CD4-positive, alpha-beta T cell treated with Interleukin-15 for 1 hour (primary cell): Measurements from ENCODE around the gene SLC20A1.
"Not testable (repeated sequence)": the region's sequence is repeated elsewhere in the genome, so short reads cannot be mapped to it uniquely, and the experiment has no call there.

Experiments
- DNase-seq: peaks from one replicate; pipeline ENCODE4 v3.0.0-alpha.2; 2020

Gene SLC20A1

DNA sequence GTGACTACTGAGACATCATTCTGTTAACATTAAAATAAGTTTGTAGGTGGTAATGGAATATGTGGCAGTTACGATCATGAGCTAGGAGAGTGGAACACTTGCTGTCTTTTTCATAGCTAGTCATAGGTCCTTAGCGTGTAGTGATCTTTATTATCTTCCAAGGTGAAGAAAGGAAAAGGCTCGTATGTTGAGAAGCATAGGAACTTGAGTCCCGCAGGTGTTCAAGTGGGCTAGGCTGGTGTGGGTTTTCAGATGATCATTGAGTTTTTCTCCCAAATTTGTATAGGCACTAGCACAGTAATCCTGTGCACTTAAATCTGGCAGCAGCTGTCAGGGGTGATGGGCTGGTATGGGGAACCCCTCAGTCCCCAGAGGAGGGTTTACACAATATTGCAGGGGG is 10.9 kb downstream of the SLC20A1 start:
- no peak for DNase-seq

DNA sequence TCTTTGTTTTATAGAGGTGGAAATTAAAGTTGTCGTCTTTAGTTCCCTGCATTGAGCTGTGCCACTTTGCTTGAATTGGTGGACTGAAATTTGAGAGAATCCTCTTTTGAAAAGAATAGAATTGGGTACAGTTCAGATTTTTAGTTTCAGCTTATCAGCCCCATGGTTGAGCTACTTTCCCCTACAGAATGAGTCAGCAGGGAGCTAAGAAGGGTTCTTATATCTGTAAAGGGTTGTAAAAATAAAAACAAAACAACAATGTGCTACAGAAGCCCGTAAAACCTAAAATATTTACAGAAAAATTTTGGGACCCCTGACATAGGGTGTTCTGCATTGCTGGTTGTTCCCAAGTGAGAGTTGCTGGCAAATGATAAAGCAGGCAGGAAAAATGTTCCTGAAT is 12.6 kb downstream of the SLC20A1 start:
- DNase-seq, result no peak

DNA sequence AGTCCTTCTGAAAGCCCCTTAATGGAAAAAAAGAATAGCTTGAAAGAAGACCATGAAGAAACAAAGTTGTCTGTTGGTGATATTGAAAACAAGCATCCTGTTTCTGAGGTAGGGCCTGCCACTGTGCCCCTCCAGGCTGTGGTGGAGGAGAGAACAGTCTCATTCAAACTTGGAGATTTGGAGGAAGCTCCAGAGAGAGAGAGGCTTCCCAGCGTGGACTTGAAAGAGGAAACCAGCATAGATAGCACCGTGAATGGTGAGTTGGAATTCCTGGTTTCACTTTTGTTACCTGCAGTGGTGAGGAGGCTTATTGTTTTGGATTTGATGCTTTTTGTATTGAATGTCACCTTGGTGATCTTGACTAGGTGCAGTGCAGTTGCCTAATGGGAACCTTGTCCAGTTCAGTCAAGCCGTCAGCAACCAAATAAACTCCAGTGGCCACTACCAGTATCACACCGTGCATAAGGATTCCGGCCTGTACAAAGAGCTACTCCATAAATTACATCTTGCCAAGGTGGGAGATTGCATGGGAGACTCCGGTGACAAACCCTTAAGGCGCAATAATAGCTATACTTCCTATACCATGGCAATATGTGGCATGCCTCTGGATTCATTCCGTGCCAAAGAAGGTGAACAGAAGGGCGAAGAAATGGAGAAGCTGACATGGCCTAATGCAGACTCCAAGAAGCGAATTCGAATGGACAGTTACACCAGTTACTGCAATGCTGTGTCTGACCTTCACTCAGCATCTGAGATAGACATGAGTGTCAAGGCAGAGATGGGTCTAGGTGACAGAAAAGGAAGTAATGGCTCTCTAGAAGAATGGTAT is 13.3 kb downstream of the SLC20A1 start:
- no peak for DNase-seq

DNA sequence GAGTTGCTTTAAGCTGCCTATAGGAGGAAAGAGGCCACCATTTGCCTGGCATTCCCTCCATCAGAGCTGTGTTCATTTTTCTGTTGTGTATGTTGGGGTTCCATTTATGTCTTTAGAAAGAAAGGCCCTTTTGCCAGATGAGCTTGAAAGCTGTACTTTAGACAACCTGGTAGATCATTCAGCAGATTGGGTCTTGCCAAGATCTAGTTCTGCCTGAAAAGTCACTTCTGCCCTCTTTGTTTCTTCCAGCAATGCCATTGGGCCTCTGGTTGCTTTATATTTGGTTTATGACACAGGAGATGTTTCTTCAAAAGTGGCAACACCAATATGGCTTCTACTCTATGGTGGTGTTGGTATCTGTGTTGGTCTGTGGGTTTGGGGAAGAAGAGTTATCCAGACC is 14.4 kb downstream of the SLC20A1 start:
- DNase-seq, result no peak

DNA sequence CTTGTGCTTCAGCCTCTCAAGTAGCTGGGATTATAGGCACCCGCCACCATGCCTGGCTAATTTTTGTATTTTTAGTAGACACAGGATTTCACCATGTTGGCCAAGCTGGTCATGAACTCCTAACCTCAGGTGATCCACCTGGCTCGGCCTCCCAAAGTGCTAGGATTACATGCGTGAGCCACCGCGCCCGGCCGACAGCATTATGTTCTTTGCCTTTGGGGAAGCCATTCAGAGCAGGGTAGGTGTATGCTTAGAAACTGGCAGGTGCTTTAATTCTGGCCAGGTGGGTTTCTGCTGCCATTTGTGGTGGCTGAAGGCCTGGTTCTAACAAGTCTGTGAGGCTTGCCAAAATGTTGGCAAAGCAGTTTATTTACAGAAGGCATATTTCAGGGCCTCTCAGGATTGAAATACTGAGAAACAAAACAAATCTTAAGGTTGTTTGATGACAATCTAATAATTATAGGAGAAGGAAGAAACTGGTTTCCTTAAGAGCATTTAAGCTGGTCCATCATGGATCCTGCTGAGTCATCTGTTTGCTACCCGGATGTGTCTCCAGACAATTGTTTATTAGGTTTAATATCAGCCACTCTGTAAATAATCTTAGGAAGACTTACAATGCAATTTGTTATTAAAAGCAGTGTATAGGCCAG is 16.0 kb downstream of the SLC20A1 start:
- no peak for DNase-seq

DNA sequence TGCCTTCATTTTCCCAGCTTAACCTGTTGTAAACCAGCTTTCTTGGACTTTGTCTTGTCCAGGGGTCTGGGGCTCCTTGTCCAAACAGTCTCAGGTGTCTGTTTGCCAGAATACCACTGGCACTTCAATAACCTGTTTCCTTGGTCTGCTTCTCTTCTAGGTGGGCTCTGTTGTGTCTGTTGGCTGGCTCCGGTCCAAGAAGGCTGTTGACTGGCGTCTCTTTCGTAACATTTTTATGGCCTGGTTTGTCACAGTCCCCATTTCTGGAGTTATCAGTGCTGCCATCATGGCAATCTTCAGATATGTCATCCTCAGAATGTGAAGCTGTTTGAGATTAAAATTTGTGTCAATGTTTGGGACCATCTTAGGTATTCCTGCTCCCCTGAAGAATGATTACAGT is 17.0 kb downstream of the SLC20A1 start:
- DNase-seq, result no peak

DNA sequence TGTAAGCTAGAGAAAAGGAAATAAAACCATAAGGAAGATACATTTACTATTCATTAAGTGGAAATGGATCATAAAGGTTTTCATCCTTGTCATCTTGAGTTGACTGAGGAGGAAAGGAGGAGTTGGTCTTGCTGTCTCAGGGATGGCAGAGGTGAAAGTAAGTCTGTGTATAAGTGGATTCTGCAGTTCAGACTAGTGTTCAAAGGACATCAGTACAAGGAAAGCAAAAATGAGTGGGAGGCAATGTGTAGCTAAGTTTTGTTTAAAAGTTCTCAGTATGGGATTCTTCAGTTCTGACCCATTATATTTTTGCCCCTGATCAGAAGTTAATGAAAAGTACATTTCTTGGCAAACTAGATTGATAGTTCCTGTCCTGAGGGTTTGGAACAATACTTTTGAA is 18.9 kb downstream of the SLC20A1 start:
- DNase-seq, result no peak

DNA sequence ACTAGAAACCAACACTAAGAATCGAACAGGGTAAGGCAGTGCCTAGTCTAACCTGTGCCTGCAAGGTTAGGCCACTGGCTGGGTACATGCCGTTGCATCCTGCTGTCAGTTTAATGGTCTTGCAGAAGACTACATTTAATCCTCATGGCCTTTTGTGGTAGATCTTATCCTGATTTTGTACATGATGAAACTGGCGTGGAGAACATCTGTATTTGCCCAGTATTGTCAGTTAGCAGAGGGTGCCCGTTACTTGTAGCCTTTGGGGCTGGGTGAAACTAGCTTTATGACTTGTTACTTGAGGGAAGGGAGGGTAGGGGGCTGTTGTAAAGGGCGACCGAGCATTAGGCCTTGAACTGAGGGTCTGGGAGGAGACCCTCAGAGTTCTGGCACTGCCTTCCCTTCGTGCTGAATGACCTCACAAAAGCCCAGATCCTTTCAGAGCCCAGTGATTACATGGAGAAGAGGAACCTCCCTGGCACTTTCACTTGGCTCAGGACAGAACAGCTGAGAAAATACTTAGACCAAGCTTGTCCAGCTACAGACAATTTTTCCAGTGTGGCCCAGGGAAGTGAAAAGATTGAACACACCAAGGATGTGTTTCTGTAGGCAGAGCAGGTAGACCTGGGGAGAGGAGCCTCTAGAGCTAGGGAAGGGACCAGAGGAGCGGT is 19.5 kb downstream of the SLC20A1 start:
- DNase-seq, result no peak

DNA sequence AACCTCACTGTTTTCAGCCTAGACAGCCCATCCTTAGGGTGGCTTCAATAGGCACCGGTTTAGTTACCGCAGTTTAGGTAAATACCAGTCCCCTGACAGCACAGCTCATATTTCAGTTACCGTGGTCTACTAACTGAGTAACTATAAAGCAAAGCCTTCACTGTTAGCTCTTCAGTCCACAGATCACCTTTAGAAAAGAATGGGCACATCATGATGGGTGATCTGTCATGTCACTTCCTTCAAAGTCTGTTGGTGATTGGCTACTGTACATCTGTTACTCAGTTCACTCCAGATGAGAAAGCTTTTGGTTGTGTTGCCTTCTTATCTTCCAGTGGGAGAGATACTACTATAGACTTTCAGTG is 21.0 kb downstream of the SLC20A1 start:
- DNase-seq, result no peak

DNA sequence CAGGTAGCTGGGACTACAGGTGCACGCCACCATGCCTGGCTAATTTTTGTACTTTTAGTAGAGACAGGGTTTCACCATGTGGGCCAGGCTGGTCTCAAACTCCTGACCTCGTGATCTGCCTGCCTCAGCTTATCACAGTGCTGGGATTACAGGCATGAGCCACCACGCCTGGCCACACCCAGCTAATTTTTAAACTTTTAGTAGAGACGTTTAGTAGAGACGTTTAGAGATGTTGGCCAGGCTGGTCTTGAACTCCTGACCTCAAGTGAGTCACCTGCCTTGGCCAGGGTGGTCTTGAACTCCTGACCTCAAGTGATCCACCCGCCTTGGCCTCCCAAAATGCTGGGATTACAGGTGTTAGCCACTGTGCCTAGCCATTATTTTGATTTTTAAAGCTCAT is 21.8 kb downstream of the SLC20A1 start:
- not testable (repeated sequence) for DNase-seq

DNA sequence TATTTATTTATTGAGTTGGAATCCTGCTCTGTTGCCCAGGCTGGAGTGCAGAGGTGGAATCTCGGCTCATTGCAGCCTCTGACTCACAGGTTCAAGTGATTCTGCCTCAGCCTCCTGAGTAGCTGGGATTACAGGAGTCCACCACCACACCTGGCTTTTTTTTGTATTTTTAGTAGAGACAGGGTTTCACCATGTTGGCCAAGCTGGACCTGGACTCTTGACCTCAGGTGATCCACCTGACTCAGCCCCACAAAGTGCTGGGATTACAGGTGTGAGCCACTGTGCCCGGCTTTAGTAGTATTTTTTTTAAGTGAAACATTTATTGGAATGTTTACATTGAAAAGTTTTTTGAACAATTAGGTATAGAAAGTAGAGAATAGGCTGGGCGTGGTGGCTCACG is 23.9 kb downstream of the SLC20A1 start:
- no peak for DNase-seq

DNA sequence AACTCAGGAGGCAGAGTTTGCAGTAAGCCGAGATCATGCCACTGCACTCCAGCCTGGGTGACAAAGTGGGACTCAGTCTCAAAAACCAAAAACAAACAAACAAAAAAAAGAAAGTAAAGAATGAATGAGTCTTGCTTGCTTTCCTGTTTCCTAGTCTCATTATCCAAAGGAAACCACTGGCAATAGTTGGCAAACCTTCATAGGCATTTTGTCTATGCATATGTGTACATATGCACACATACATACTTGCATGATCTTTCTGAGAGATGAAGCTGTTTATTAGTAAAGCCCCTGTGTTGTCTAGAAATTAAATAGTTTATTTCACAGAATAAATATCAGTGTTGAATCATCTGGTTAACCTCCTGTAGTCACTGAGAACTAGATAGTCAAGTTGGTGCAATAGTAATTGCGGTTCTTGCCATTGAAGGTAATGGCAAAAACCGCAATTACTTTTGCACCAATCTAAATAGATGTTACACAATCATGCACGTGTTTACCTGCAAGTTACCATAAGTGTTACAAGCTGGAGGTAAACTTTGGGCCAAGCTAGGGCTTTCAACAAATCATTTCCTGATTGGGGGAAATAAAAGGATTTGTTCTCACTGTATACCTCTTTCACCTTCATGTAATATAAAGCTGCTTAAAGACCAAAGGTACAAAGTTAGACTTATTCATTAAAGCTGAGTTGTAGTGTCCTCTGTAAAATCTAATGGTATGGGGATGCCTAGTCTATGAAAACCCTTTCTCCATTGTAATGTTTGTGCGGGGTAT is 24.7 kb downstream of the SLC20A1 start:
- no peak for DNase-seq

DNA sequence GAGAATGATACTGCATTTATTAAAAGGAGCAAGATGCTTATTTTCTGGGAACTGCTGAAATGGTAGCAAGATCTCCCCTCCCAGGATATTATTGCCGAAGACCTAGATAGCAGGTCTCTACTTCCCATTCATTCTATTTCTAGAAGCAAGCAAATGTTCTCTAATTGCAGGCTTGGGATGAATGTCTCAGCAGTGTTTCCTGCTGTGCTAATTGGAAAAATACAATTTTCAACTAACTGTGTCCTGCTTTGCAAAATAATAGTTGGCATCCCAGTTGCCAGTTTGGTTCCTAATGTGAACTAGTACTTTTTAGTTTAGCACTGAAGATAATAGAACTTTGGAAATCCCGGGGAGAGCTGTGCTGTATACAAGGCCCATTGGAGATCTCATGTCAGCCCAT is 26.1 kb downstream of the SLC20A1 start:
- DNase-seq, result no peak

DNA sequence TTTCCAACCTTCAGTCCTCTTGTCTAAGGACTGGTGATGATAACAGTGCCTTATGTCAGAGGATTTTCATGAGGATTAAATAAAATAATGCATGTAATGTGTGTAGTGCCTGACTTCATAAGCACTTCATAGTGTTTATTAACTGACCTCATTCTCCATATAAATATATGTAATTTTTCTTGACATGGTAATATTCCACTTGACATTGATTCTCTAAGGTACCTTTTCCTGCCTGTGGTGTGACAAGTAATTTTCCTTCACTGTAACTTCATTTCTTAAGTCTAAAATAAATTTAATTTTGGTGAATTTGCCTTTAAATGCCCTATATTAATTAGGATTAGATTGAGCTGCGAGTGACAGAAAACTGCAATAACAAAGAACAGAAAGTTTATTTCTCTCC is 27.3 kb downstream of the SLC20A1 start:
- DNase-seq, result no peak

DNA sequence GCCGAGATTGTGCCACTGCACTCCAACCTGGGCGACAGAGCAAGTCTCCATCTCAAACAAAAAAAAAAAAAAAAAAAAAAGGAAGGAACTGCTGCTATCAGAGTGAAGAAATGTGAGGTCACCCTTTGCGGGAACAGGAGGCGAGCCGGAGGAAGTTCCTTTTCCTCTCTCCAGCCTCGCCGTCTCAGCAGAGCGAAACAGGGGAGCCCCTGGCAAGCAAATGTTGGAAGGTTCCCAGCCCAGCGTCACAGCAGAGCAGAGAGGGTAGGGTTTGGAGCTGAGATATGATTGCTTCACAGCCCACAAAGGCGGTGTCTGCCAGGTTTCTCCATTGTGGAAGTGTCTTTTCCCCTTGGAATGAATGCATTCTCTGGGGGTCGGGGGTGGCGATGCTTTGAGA is 28.5 kb downstream of the SLC20A1 start:
- DNase-seq, result peak; percentile 66

DNA sequence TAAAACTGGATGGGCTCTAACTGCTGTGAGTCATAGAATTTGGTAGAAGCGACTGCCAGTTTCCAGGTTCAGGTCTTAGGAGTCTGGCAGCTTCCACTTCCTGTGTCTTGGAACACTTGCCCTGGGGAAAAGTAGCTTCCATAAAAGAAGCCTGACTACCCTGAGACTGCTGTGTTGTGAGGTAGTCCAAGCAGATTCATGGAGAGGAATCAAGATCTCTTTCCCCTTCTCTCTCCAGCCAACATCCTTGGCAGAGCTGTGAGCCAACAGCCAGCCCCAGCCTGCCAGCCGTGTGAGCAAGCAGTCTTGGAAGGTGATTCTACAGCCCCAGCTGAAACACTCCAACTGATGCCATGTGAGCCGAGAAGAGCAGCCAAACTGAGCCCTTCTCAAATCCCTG is 33.7 kb downstream of the SLC20A1 start:
- no peak for DNase-seq

DNA sequence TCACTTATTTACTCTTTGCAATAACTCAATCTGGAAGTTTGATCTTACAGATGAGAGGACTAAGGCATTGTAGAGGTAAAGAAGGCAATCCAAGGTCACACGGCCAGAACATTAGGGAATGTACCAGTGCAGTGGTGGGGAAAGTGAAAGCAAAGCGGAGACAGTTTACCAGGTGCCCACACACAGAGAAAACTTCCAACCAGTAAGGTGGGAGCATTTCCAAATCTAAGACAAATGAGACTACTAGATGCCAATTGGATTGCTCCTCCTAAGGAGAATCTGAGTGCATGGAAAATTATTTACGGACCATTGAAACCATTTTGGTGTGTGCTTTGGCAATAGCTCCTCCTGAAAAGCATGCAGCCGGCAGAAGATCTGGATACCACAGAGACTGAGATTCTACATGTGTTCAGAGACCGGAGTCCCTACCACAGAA is 34.9 kb downstream of the SLC20A1 start:
- no peak for DNase-seq

DNA sequence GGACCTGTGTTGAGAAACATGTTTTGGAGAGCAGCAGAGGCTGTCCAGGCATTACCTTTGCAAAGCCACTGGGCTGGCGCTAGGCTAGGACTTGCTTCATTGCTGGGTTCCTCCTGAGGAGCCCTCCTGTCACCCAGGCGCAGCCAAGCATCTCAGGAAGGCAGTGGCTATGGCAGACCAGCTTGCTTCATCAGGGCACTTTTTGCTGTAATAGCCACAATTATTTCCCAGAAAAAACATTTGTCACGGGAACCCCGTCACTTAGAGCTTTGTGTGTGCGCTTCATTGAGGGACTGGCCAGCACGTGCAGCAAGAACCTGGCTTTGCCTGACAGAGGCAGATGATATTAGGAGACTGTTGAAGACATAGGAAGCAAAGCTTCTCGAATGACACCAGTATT is 36.4 kb downstream of the SLC20A1 start:
- no peak for DNase-seq

DNA sequence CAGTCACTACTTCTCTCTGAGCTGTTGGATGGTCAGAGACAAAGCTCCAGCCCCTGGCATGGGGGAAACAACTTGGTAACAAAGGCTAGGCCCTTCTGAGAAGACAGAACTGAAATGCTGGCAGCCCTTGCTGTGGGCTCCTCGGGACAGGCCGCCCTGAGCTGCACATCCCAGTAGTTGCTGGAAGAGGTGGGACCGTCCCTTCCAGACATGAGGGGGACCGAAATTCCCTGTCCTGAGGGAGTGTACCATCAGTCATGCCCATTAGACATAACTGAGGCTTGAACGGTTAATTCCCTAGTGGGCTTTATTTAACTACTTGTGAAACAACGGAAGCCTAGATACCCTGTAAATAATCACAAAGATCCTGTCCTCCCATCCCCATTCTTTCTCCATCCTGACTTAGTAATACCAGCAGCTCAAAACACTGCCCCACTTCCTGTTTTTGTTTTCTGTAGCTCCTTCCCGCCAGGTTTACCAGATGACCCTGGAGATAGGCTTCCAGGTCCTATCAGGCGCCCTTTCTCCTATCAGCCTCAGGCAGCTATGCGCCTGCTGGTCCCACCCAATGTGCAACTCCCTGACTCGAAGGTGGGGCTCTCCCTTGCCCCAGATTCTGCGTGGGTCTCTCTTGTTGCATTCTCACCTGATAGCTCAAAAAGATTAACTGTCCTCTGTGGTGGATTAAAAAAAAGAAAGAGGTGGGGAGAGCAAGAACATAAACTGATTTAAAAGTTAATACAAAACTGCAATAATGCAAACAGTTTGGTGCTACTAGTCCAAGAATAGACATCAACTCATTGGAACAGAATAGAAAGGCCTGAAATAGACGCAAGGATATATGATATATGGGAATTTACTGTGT is 38.0 kb downstream of the SLC20A1 start:
- DNase-seq, result no peak

DNA sequence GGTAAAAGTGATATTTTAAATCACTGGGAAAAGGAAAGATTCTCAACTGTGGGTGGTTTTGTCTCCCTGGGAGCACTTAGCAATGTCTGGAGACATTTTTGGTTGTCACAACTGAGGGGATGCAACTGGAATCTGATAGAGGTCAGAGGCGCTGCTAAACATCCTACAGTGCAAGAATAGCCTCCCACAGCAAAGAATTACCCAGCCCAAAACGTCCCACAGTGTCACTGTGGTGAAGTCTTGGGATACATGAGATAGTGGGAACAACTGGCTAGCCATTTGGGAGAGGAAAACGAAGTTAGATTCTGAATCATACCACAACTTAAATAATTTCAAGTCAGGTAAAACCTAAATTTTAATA is 38.7 kb downstream of the SLC20A1 start:
- DNase-seq, result no peak

DNA sequence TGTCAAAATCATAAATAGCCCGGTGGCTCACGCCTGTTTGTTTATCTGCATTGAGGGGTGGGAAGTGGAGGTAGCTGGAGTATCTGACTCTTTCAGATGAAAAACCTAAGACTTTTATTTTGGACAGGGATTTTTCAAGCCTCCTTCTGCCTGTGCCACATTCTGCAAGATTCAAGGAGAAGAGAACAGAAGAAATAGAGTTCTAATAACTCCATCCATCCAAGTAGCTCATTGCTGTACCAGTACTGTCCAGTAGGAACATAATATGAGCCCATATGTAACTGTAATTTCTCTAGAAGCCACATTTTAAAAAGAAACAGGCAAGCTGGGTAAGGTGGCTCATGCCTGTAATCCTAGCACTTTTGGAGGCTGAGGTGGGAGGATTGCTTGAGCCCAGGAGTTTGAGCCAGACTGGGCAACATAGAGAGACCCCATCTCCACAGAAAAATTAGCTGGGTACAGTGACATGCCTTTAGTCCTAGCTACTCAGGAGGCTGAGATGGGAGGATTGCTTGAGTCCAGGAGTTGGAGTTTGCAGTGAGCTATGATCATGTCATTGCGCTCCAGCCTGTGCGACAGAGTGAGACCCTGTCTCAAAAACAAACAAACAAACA is 39.6 kb downstream of the SLC20A1 start:
- DNase-seq, result no peak
